Keratinocyte (primary cell): ENCODE measurements around the gene VRTN. TPM values are rescaled to one million over a fixed set of nuclear protein-coding genes. Genes with fewer than 3 reads are reported as not detected.

Experiments
- DNase-seq: peaks from one replicate; pipeline ENCODE4 v3.0.0-alpha.2; 2011; ENCODE audit warnings: low read depth, missing footprints, low spot score
- FAIRE-seq: peaks from 2 replicates; lab custom pipeline; 2011; peaks lifted over from hg19 to GRCh38; lab: Jason Lieb, UNC
- H2AFZ ChIP-seq: 2 replicates; pipeline ENCODE4 v1.6.0; 2012; ENCODE audit warnings: low read length, control low read depth, inconsistent platforms; ENCODE audit not compliant: control insufficient read depth
- H3K27ac ChIP-seq: 2 replicates; pipeline ENCODE4 v1.5.1; 2011; ENCODE audit warnings: low read length; ENCODE audit not compliant: control insufficient read depth, insufficient read depth
- H3K27me3 ChIP-seq: 3 replicates; pipeline ENCODE4 v1.6.0; 2011; ENCODE audit warnings: low read length; ENCODE audit not compliant: control insufficient read depth, insufficient read depth; ENCODE audit errors: extremely low read depth
- H3K36me3 ChIP-seq, 2 experiments: 2 replicates in 1 of 2; 3 replicates in 1 of 2; pipeline ENCODE4 v1.5.1; 2011; ENCODE audit warnings: low read length in 2 of 2, mild to moderate bottlenecking in 1 of 2; ENCODE audit not compliant: control insufficient read depth in 2 of 2, insufficient read depth in 2 of 2; ENCODE audit errors: extremely low read depth in 1 of 2
- H3K4me1 ChIP-seq: 3 replicates; pipeline ENCODE4 v1.5.1; 2011; ENCODE audit warnings: low read length; ENCODE audit not compliant: control insufficient read depth, insufficient read depth; ENCODE audit errors: extremely low read depth
- H3K4me2 ChIP-seq: 3 replicates; pipeline ENCODE4 v1.6.0; 2011; ENCODE audit warnings: low read depth, low read length; ENCODE audit not compliant: control insufficient read depth, insufficient read depth; ENCODE audit errors: extremely low read depth
- H3K4me3 ChIP-seq, 3 experiments: fragments of 200-600 bp in 1 of 3; sonication (generic) in 1 of 3; 2 replicates in 2 of 3; 3 replicates in 1 of 3; pipeline ENCODE4 v1.5.1; 2011 to 2016; ENCODE audit warnings: low read length in 3 of 3, mild to moderate bottlenecking in 3 of 3, control low read depth in 2 of 3, inconsistent platforms in 1 of 3, low read depth in 1 of 3, mixed read lengths in 1 of 3, mixed run types in 1 of 3, moderate library complexity in 1 of 3; ENCODE audit not compliant: control insufficient read depth in 2 of 3, insufficient read depth in 2 of 3; ENCODE audit errors: extremely low read depth in 1 of 3
- H3K79me2 ChIP-seq: 2 replicates; pipeline ENCODE4 v1.6.0; 2012; ENCODE audit warnings: low read length; ENCODE audit not compliant: control insufficient read depth, insufficient read depth
- H3K9ac ChIP-seq: 3 replicates; pipeline ENCODE4 v1.6.0; 2011; ENCODE audit warnings: low read length; ENCODE audit not compliant: control insufficient read depth, insufficient read depth; ENCODE audit errors: extremely low read depth
- H3K9me1 ChIP-seq: 3 replicates; pipeline ENCODE4 v1.6.0; 2011; ENCODE audit warnings: low read length; ENCODE audit not compliant: control insufficient read depth, insufficient read depth; ENCODE audit errors: extremely low read depth
- H3K9me3 ChIP-seq: 2 replicates; pipeline ENCODE4 v1.5.1; 2012; ENCODE audit warnings: low read depth, low read length; ENCODE audit not compliant: control insufficient read depth
- H4K20me1 ChIP-seq: 3 replicates; pipeline ENCODE4 v1.6.0; 2011; ENCODE audit warnings: low read length; ENCODE audit not compliant: control insufficient read depth, insufficient read depth; ENCODE audit errors: extremely low read depth
- CTCF ChIP-seq, 3 experiments: IDR thresholded peaks in 1 of 3; conservative IDR thresholded peaks in 1 of 3; optimal IDR thresholded peaks in 1 of 3; 2 replicates in 2 of 3; 3 replicates in 1 of 3; pipeline versions ENCODE3 to v1.5.1; 2011; ENCODE audit warnings: low read length in 3 of 3, mild to moderate bottlenecking in 3 of 3, moderate library complexity in 2 of 3, control low read depth in 1 of 3, inconsistent platforms in 1 of 3; ENCODE audit not compliant: insufficient read depth in 2 of 3; ENCODE audit errors: extremely low read depth in 1 of 3
- EZH2 ChIP-seq: IDR thresholded peaks from one replicate; pipeline ENCODE4 v1.6.1; 2012; ENCODE audit warnings: inconsistent platforms, mild to moderate bottlenecking, low read length, moderate library complexity
- dilution Hi-C: fragments of 300-500 bp; cut with MboI; formaldehyde crosslinking; loops from one replicate; pipeline ENCODE4 v1.7.0; 2020; ENCODE audit warnings: low sequenced_read_pairs; ENCODE audit not compliant: extremely low pct_ligation_motif_present
- polyA plus RNA-seq, 5 experiments: library from polyadenylated mRNA; depleted of rRNA in 3 of 5; stranded (reverse) in 3 of 5; stranded (forward) in 1 of 5; unstranded in 1 of 5; fragments of >200 nt; gene quantifications; 1 replicate in 1 of 5; 2 replicates in 3 of 5; 3 replicates in 1 of 5; pipeline versions ENCODE4 v1.2.1 to v1.2.3, GENCODE V29; 2011 to 2012; ENCODE audit warnings: missing spikeins in 2 of 5, low read depth in 1 of 5, low replicate concordance in 1 of 5

VRTN gene
- polyA plus RNA-seq, 1 donor (not counting 4 experiments of a cell fraction or from before 2014, with no cell fraction given), result not detected

- Histone ChIP-seq H3K9ac (no peak overlapping the region), H3K4me3 (no peak overlapping the region), H3K9me3 (no peaks in the 10 kb centered on the region), H3K4me2 (no peak overlapping the region), H3K9me1 (no peaks in the 10 kb centered on the region), H3K79me2 (no peaks in the 10 kb centered on the region), H2AFZ (no peak overlapping the region), H3K27ac (no peak overlapping the region), H3K27me3 (no peaks in the 10 kb centered on the region), H3K4me1 (peaks cover 4% of the 10 kb centered on the region), H4K20me1 (no peaks in the 10 kb centered on the region), H3K36me3 (no peaks in the 10 kb centered on the region)
- dilution Hi-C loops, result no loop called here
- TF ChIP-seq EZH2 (no peak), CTCF (optimal IDR thresholded peaks at IDR 0.05 in 1 of 3, IDR thresholded peaks at IDR 0.05 in 1 of 3, conservative IDR thresholded peaks at IDR 0.05 in 1 of 3; ENCODE audit: extremely low read depth in 1 of 3, insufficient read depth in 2 of 3, low read length in 3 of 3) (no peak)
- DNase-seq (no peak), FAIRE-seq (no peak)
These were observed 10.0 kb downstream of the VRTN start for GRCh38 chr14:74358176-74358829.

- Histone ChIP-seq H3K27me3 (peaks cover 4% of the 10 kb centered on the region), H3K9me1 (no peaks in the 10 kb centered on the region), H3K9me3 (no peaks in the 10 kb centered on the region), H2AFZ (no peak overlapping the region), H3K79me2 (no peaks in the 10 kb centered on the region), H3K4me1 (peaks cover 4% of the 10 kb centered on the region), H3K4me3 (no peak overlapping the region), H4K20me1 (no peaks in the 10 kb centered on the region), H3K36me3 (no peaks in the 10 kb centered on the region), H3K9ac (no peak overlapping the region), H3K4me2 (no peak overlapping the region), H3K27ac (no peak overlapping the region)
- dilution Hi-C loops, result no loop called here
- DNase-seq (no peak), FAIRE-seq (no peak)
- TF ChIP-seq CTCF (optimal IDR thresholded peaks at IDR 0.05 in 1 of 3, IDR thresholded peaks at IDR 0.05 in 1 of 3, conservative IDR thresholded peaks at IDR 0.05 in 1 of 3; ENCODE audit: extremely low read depth in 1 of 3, insufficient read depth in 2 of 3, low read length in 3 of 3), result no peak
- no peak for TF ChIP-seq EZH2
These were observed 11.9 kb downstream of the VRTN start for GRCh38 chr14:74360163-74360562.
